HCT116 (cell line): Measurements from ENCODE around the gene FHDC1. TPM values are rescaled to one million over a fixed set of nuclear protein-coding genes. Genes with fewer than 3 reads are reported as not detected.

Experiments
- ATAC-seq: fragments of 200-7000 bp; cut with Tn5 transposase; 2 replicates; pipeline ENCODE4 v1.9.1; 2020; ENCODE audit warnings: mild to moderate bottlenecking, moderate library complexity
- BruUV-seq: library from RNA; stranded (reverse); fragments of 400-500 nt; replicated peaks from 2 replicates; lab custom pipeline; 2021; lab: Mats Ljungman, UMichigan
- CTCF ChIA-PET: fragments of 300-600 bp; sonication (Branson Sonifier 250); formaldehyde crosslinking; loops from one replicate; lab custom pipeline; 2021; ENCODE audit warnings: antibody characterized with exemption; lab: Charles Lee
- POLR2A ChIA-PET: fragments of 300-600, 350-600 bp; sonication (Branson Sonifier 250); formaldehyde crosslinking; loops from one replicate; lab custom pipeline; 2021; ENCODE audit warnings: antibody characterized with exemption; lab: Charles Lee
- RAD21 ChIA-PET, 2 experiments: fragments of 300-600 bp; sonication (Branson Sonifier 250); formaldehyde crosslinking; loops; one replicate each; lab custom pipeline; 2023; ENCODE audit warnings: low total read pairs in 2 of 2; ENCODE audit not compliant: uncharacterized antibody in 2 of 2, unreplicated experiment in 2 of 2, low non-redundant PET in 1 of 2; lab: Charles Lee
- DNase-seq: peaks from one replicate; pipeline ENCODE4 v3.0.0-alpha.2; 2010; ENCODE audit warnings: low read depth, low spot score
- H2AFZ ChIP-seq: fragments of 200-600 bp; shearing (Covaris generic), sonication (generic); 2 replicates; pipeline ENCODE4 v1.6.1; 2017; ENCODE audit warnings: low read depth, mixed run types, mixed read lengths, antibody characterized with exemption, low read length; ENCODE audit not compliant: poor library complexity, severe bottlenecking
- H3K27ac ChIP-seq: 2 replicates; pipeline ENCODE4 v1.5.1; 2012; ENCODE audit warnings: low read depth, low read length
- H3K27me3 ChIP-seq: fragments of 200-600 bp; sonication (generic); 2 replicates; pipeline ENCODE4 v1.6.1; 2016; ENCODE audit warnings: mixed run types, low read length, mixed read lengths; ENCODE audit not compliant: insufficient read depth
- H3K36me3 ChIP-seq, 2 experiments: fragments of 200-500 bp in 1 of 2; fragments of 200-600 bp in 1 of 2; sonication (Bioruptor generic) in 1 of 2; sonication (generic) in 1 of 2; 2 replicates each; pipeline versions ENCODE4 v1.5.1 to v1.6.1; 2014 to 2016; ENCODE audit warnings: low read length in 2 of 2, inconsistent platforms in 1 of 2, mixed read lengths in 1 of 2, mixed run types in 1 of 2; ENCODE audit not compliant: insufficient read depth in 2 of 2, control insufficient read depth in 1 of 2
- H3K4me1 ChIP-seq, 2 experiments: fragments of 200-600 bp in 1 of 2; sonication (generic) in 1 of 2; 2 replicates each; pipeline versions ENCODE4 v1.5.1 to v1.6.1; 2012 to 2017; ENCODE audit warnings: low read length in 2 of 2, inconsistent platforms in 1 of 2, mild to moderate bottlenecking in 1 of 2, mixed read lengths in 1 of 2, mixed run types in 1 of 2, moderate library complexity in 1 of 2; ENCODE audit not compliant: insufficient read depth in 2 of 2, control insufficient read depth in 1 of 2
- H3K4me2 ChIP-seq: fragments of 200-600 bp; sonication (generic); 2 replicates; pipeline ENCODE4 v1.6.1; 2017; ENCODE audit warnings: mixed run types, low read length, mixed read lengths
- H3K4me3 ChIP-seq, 2 experiments: fragments of 200-600 bp in 1 of 2; sonication (generic) in 1 of 2; replicated peaks in 1 of 2; 2 replicates each; pipeline ENCODE4 v1.5.1; 2011 to 2016; ENCODE audit warnings: low read length in 2 of 2, control low read depth in 1 of 2, low read depth in 1 of 2, mild to moderate bottlenecking in 1 of 2, mixed read lengths in 1 of 2, mixed run types in 1 of 2
- H3K79me2 ChIP-seq: fragments of 200-600 bp; sonication (generic); 2 replicates; pipeline ENCODE4 v1.6.1; 2017; ENCODE audit warnings: mild to moderate bottlenecking, mixed run types, low read length, moderate library complexity, mixed read lengths; ENCODE audit not compliant: insufficient read depth
- H3K9ac ChIP-seq: fragments of 200-600 bp; sonication (generic); 2 replicates; pipeline ENCODE4 v1.6.1; 2016; ENCODE audit warnings: low read length, mixed read lengths
- H3K9me2 ChIP-seq: fragments of 200-600 bp; sonication (generic), shearing (Covaris generic); 2 replicates; pipeline ENCODE4 v1.6.1; 2017; ENCODE audit warnings: mixed run types, mild to moderate bottlenecking, moderate library complexity; ENCODE audit not compliant: insufficient read depth
- H3K9me3 ChIP-seq, 2 experiments: fragments of 200-500 bp in 1 of 2; fragments of 200-600 bp in 1 of 2; sonication (Bioruptor generic) in 1 of 2; sonication (generic) in 1 of 2; 2 replicates each; pipeline ENCODE4 v1.6.1; 2014 to 2017; ENCODE audit warnings: low read length in 2 of 2, mixed read lengths in 2 of 2, inconsistent platforms in 1 of 2, low read depth in 1 of 2, mild to moderate bottlenecking in 1 of 2, mixed run types in 1 of 2, moderate library complexity in 1 of 2; ENCODE audit not compliant: control insufficient read depth in 1 of 2, insufficient read depth in 1 of 2
- H4K20me1 ChIP-seq: fragments of 200-600 bp; sonication (generic), shearing (Covaris generic); 2 replicates; pipeline ENCODE4 v1.6.1; 2017; ENCODE audit warnings: mixed run types, mild to moderate bottlenecking, moderate library complexity; ENCODE audit not compliant: insufficient read depth
- CBX3 ChIP-seq: IDR thresholded peaks from 2 replicates; pipeline ENCODE4 v1.6.1; 2012; ENCODE audit warnings: low read depth
- ELF1 ChIP-seq: IDR thresholded peaks from 2 replicates; pipeline ENCODE4 v1.6.1; 2012; ENCODE audit warnings: low read depth, borderline replicate concordance
- EZH2 ChIP-seq: fragments of 200-600 bp; sonication (generic); IDR thresholded peaks from 2 replicates; pipeline ENCODE4 v1.6.1; 2017; ENCODE audit warnings: antibody characterized with exemption, mixed run types
- EZH2phosphoT487 ChIP-seq: fragments of 200-600 bp; IDR thresholded peaks from 2 replicates; pipeline ENCODE4 v1.6.1; 2018; ENCODE audit warnings: antibody characterized with exemption, borderline replicate concordance
- FOSL1 ChIP-seq: IDR thresholded peaks from 2 replicates; pipeline ENCODE4 v1.6.1; 2012; ENCODE audit warnings: low read depth
- RAD21 ChIP-seq: IDR thresholded peaks from 2 replicates; pipeline ENCODE4 v1.6.1; 2012; ENCODE audit warnings: low read depth, mild to moderate bottlenecking
- SIN3A ChIP-seq: IDR thresholded peaks from 2 replicates; pipeline ENCODE4 v1.6.1; 2012; ENCODE audit warnings: low read depth
- SP1 ChIP-seq: IDR thresholded peaks from 2 replicates; pipeline ENCODE4 v1.6.1; 2012; ENCODE audit warnings: low read depth
- ZFX ChIP-seq: fragments of 450-650 bp; IDR thresholded peaks from 2 replicates; pipeline ENCODE4 v1.6.1; 2017
- intact Hi-C: fragments of 100-400 bp; cut with micrococcal nuclease; formaldehyde crosslinking; loops from 2 replicates; pipeline ENCODE4 v1.10.0; 2022
- total RNA-seq: library from RNA; stranded (reverse); gene quantifications from one replicate; pipeline ENCODE4 v1.2.1, GENCODE V29; 2021; ENCODE audit not compliant: unreplicated experiment
- TF ChIP-seq, protein P1 (sequence below), 3 experiments: fragments of 200-600 bp in 1 of 3; sonication (generic) in 1 of 3; IDR thresholded peaks in 2 of 3; conservative IDR thresholded peaks in 1 of 3; 2 replicates each; pipeline ENCODE4 v1.5.1; 2012 to 2017; ENCODE audit warnings: low read depth in 2 of 3, low read length in 2 of 3, antibody characterized with exemption in 1 of 3, borderline replicate concordance in 1 of 3, control low read depth in 1 of 3, mild to moderate bottlenecking in 1 of 3, mixed read lengths in 1 of 3, mixed run types in 1 of 3, moderate library complexity in 1 of 3; ENCODE audit not compliant: insufficient read depth in 1 of 3

The FHDC1 gene
- total RNA-seq, 1 experiment from 2014 or later = 1.8 TPM

DNA sequence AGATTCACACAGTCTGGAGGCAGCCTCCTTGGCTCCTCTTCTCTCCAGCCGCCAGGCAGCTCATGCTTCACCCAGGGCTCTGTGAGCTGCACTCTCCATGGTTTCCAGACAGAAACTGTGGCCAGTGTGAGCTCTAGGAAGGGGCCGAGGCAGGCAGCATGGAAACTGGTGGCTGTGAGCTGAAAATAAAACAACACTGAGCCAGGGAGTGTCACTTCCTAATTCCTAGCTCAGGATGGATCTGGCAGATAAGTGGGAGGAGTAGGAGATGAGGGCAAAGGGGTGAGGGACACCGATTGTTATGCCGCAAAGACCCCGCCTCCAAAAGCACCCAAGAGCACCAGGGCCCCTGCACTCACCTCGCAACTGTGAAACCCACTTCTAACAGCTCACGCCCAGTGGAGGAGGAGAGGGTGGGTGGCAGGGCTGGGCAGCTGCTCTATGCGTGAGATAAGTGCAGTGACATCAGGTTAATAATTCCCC is 69.8 kb downstream of the FHDC1 start:
- no peaks in the 10 kb centered on the region for H3K9me2 ChIP-seq
- H4K20me1 ChIP-seq = no peaks in the 10 kb centered on the region
- H3K27me3 ChIP-seq = no peaks in the 10 kb centered on the region
- ATAC-seq = no peak
- H3K4me2 ChIP-seq = no peak overlapping the region
- ChIA-PET RAD21 (no interaction called here), CTCF (no interaction called here), POLR2A (no interaction called here)
- DNase-seq = no peak
- H3K4me1 ChIP-seq = no peaks in the 10 kb centered on the region
- no peaks in the 10 kb centered on the region for H3K36me3 ChIP-seq
- no peaks in the 10 kb centered on the region for H3K9me3 ChIP-seq
- no peak overlapping the region for H3K9ac ChIP-seq
- intact Hi-C loops = no loop called here
- H3K4me3 ChIP-seq = no peak overlapping the region
- no peak overlapping the region for H2AFZ ChIP-seq
- no TSS peak for BruUV-seq
- no peaks in the 10 kb centered on the region for H3K79me2 ChIP-seq
- TF ChIP-seq ELF1 (no peak), FOSL1 (no peak), RAD21 (no peak), EZH2phosphoT487 (no peak), EZH2 (no peak)
- TF ChIP-seq, protein P1, sequence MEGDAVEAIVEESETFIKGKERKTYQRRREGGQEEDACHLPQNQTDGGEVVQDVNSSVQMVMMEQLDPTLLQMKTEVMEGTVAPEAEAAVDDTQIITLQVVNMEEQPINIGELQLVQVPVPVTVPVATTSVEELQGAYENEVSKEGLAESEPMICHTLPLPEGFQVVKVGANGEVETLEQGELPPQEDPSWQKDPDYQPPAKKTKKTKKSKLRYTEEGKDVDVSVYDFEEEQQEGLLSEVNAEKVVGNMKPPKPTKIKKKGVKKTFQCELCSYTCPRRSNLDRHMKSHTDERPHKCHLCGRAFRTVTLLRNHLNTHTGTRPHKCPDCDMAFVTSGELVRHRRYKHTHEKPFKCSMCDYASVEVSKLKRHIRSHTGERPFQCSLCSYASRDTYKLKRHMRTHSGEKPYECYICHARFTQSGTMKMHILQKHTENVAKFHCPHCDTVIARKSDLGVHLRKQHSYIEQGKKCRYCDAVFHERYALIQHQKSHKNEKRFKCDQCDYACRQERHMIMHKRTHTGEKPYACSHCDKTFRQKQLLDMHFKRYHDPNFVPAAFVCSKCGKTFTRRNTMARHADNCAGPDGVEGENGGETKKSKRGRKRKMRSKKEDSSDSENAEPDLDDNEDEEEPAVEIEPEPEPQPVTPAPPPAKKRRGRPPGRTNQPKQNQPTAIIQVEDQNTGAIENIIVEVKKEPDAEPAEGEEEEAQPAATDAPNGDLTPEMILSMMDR (IDR thresholded peaks at IDR 0.05 in 2 of 3, conservative IDR thresholded peaks at IDR 0.05 in 1 of 3; ENCODE audit: borderline replicate concordance in 1 of 3, insufficient read depth in 1 of 3, low read depth in 2 of 3, low read length in 2 of 3) = no peak
- no peak overlapping the region for H3K27ac ChIP-seq

DNA sequence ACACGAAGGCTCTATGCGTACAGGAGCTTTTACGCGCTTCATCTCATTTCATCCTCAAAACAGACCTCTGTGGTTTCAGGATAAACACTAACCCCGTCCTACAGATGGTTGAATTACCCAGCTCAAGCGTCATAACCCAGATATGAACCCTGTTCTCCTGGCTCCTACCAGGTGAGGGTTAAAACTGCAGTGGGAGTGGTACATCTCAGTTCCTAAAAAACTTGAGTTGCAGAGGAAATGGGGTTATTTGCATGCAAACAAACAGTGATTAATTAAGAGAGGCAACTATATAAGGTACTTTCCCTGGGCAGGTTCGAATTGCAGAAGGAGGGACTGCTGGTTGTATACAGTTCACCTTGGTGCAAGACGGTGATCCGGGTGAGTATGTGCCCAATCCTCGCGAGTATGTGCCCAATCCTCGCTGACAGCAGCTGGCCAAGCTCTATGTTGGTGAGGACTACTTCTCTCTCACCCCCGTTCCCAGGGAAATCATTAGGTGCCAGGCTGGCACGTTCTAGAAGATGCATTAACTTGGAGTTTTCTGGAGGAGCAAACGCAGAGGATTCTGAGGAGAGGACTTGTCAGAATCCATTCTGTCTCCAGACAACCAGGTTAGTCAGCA is 72.6 kb downstream of the FHDC1 start:
- ChIA-PET POLR2A (no interaction called here), CTCF (no interaction called here), RAD21 (no interaction called here)
- H3K9me3 ChIP-seq = no peaks in the 10 kb centered on the region
- H3K9ac ChIP-seq = no peak overlapping the region
- no peaks in the 10 kb centered on the region for H3K9me2 ChIP-seq
- H3K27ac ChIP-seq = no peak overlapping the region
- no TSS peak for BruUV-seq
- no peaks in the 10 kb centered on the region for H3K79me2 ChIP-seq
- intact Hi-C loops = no loop called here
- no peaks in the 10 kb centered on the region for H3K27me3 ChIP-seq
- DNase-seq = no peak
- no peak for ATAC-seq
- TF ChIP-seq ELF1 (no peak), ZFX (no peak), SIN3A (no peak), EZH2 (no peak), FOSL1 (no peak), CBX3 (no peak), SP1 (no peak)
- no peak overlapping the region for H3K4me2 ChIP-seq
- H2AFZ ChIP-seq = no peak overlapping the region
- H3K4me1 ChIP-seq = no peaks in the 10 kb centered on the region
- H3K4me3 ChIP-seq = no peak overlapping the region
- no peaks in the 10 kb centered on the region for H3K36me3 ChIP-seq
- no peaks in the 10 kb centered on the region for H4K20me1 ChIP-seq
